ENCODE results near the gene STAC3.
A peak's percentile ranks its signal among the peaks of the same experiment; 100 is the strongest.
"Not testable (repeated sequence)": the region's sequence is repeated elsewhere in the genome, so short reads cannot be mapped to it uniquely, and the experiment has no call there.

STAC3 gene

GRCh38 chr12:57250956-57251355 lies at the start of gene STAC3:
TSS of gene STAC3 (minus strand) at chr12:57251187. CDS start at chr12:57249636, 1,551 bp downstream.
- DNase-seq (ENCODE audit: low read depth), result no peak

GRCh38 chr12:57299514-57300016 lies 48.6 kb upstream of the STAC3 start:
- DNase-seq (ENCODE audit: low read depth), result no peak

GRCh38 chr12:57296291-57296690 lies 45.3 kb upstream of the STAC3 start:
- no peak for DNase-seq (ENCODE audit: low read depth)

- DNase-seq (ENCODE audit: low read depth), result not testable (repeated sequence)
Measured at GRCh38 chr12:57282073-57282472, 31.1 kb upstream of the STAC3 start.

GRCh38 chr12:57280211-57281062 lies 29.4 kb upstream of the STAC3 start:
- peak; percentile 80 for DNase-seq (ENCODE audit: low read depth)

- DNase-seq (ENCODE audit: low read depth), result no peak
Measured at GRCh38 chr12:57278465-57279381, 27.7 kb upstream of the STAC3 start.

- no peak for DNase-seq (ENCODE audit: low read depth)
Measured at GRCh38 chr12:57276935-57277563, 26.1 kb upstream of the STAC3 start.

- DNase-seq (ENCODE audit: low read depth), result not testable (repeated sequence)
Measured at GRCh38 chr12:57276233-57276632, 25.2 kb upstream of the STAC3 start.

GRCh38 chr12:57273516-57273915 lies 22.5 kb upstream of the STAC3 start:
- DNase-seq (ENCODE audit: low read depth), result no peak

GRCh38 chr12:57272337-57273151 lies 21.6 kb upstream of the STAC3 start:
- no peak for DNase-seq (ENCODE audit: low read depth)

- DNase-seq (ENCODE audit: low read depth), result no peak
Measured at GRCh38 chr12:57270966-57271470, 20.0 kb upstream of the STAC3 start.

- DNase-seq (ENCODE audit: low read depth), result peak; percentile 25
Measured at GRCh38 chr12:57268264-57268663, 17.3 kb upstream of the STAC3 start.

GRCh38 chr12:57266681-57267080 lies 15.7 kb upstream of the STAC3 start:
- no peak for DNase-seq (ENCODE audit: low read depth)

- no peak for DNase-seq (ENCODE audit: low read depth)
Measured at GRCh38 chr12:57263096-57263495, 12.1 kb upstream of the STAC3 start.

GRCh38 chr12:57262126-57262822 lies 11.3 kb upstream of the STAC3 start:
- DNase-seq (ENCODE audit: low read depth), result no peak

- DNase-seq (ENCODE audit: low read depth), result no peak
Measured at GRCh38 chr12:57261428-57261865, 10.5 kb upstream of the STAC3 start.

GRCh38 chr12:57260366-57260765 lies 9.4 kb upstream of the STAC3 start:
- no peak for DNase-seq (ENCODE audit: low read depth)

- DNase-seq (ENCODE audit: low read depth), result no peak
Measured at GRCh38 chr12:57258977-57259970, 8.3 kb upstream of the STAC3 start.

GRCh38 chr12:57255916-57256315 lies 4.9 kb upstream of the STAC3 start:
- no peak for DNase-seq (ENCODE audit: low read depth)

Measured in HS-5 (cell line).